Brain microvascular endothelial cell (primary cell): ENCODE measurements around the gene UCHL3.

Experiments
- DNase-seq: peaks from one replicate; pipeline ENCODE4 v3.0.0-alpha.2; 2020
- H3K27ac ChIP-seq: fragments of 250-450 bp; sonication (Bioruptor Pico); 2 replicates; pipeline ENCODE4 v1.5.1; 2020; ENCODE audit warnings: mild to moderate bottlenecking, moderate library complexity
- H3K27me3 ChIP-seq: fragments of 250-450 bp; sonication (Bioruptor Pico); replicated peaks from 2 replicates; pipeline ENCODE4 v1.5.1; 2020; ENCODE audit warnings: mild to moderate bottlenecking
- H3K36me3 ChIP-seq: fragments of 250-450 bp; sonication (Bioruptor Pico); replicated peaks from 2 replicates; pipeline ENCODE4 v1.5.1; 2020; ENCODE audit warnings: mild to moderate bottlenecking
- H3K4me3 ChIP-seq: 2 replicates; pipeline ENCODE4 v1.5.1; 2011; ENCODE audit warnings: low read depth, mild to moderate bottlenecking, control low read depth, low read length, moderate library complexity
- CTCF ChIP-seq: IDR thresholded peaks from 2 replicates; pipeline ENCODE4 v1.5.1; 2011; ENCODE audit warnings: low read depth, mild to moderate bottlenecking, moderate library complexity, low read length, control low read depth, inconsistent platforms; ENCODE audit errors: missing control alignments
- in situ Hi-C: cut with HindIII; loops from 2 replicates; pipeline ENCODE4 v1.10.0; 2017; ENCODE audit warnings: low sequenced_read_pairs, low pct_ligation_motif_present

UCHL3 gene

GRCh38 chr13:75652726-75653125 lies 103.1 kb downstream of the UCHL3 start:
- Histone ChIP-seq H3K27me3 (no peaks in the 10 kb centered on the region), H3K36me3 (peaks cover 10% of the 10 kb centered on the region), H3K4me3 (no peak overlapping the region), H3K27ac (no peak overlapping the region)
- in situ Hi-C loops: no loop called here
- DNase-seq: no peak
- TF ChIP-seq CTCF: no peak
